Activated CD4-positive, alpha-beta T cell treated with anti-CD3 and anti-CD28 coated beads, Interleukin-10, Interleukin-2, amounts not matched to agents 100 ng/mL and 50 ng/mL, durations not matched to agents 16 hours and 8 hours (primary cell): Measurements from ENCODE around the gene KRTAP4-6.
"Not testable (repeated sequence)": the region's sequence is repeated elsewhere in the genome, so short reads cannot be mapped to it uniquely, and the experiment has no call there.

Source experiments
- DNase-seq: peaks from one replicate; pipeline ENCODE4 v3.0.0-alpha.2; 2020

Gene KRTAP4-6

DNA sequence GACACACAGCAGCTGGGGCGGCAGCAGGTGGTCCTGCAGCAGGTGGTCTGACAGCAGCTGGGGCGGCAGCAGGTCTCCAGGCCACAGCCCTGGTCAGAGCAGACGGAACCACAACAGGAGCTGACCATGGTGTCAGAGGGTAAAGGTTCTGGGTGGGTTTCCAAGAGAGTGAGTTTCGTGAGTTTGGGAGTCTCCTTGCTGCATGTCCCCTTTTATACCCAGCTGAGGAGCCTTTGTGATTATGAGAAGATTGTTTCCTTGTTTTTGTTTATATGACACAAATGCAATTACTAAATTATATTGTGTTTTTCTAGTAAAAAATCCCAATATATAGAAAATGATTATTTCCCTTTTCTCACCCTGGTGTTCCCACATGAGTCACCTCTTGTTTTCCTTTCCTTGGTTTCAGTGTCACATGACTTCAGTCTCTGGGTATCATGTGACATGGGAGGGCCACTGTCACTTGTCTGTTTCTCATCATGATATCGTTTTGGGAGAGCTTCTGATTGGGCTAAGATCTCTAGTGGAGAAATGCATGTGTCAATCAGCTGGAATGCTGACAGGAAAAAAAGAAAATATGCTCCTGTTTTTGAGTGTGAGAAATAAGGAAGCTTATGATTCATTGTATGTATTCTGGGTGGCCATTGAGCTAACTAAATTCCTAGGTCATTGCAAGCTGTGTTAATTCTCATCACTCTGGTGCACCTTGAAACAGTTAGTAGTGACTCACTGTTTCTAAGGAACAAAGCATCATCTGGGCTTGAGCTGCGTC, at the start of gene KRTAP4-6:
TSS of gene KRTAP4-6 (minus strand) at position 185 of the 772 bp plus-strand sequence. CDS start at position 128, 57 bp downstream.
- DNase-seq, result no peak

DNA sequence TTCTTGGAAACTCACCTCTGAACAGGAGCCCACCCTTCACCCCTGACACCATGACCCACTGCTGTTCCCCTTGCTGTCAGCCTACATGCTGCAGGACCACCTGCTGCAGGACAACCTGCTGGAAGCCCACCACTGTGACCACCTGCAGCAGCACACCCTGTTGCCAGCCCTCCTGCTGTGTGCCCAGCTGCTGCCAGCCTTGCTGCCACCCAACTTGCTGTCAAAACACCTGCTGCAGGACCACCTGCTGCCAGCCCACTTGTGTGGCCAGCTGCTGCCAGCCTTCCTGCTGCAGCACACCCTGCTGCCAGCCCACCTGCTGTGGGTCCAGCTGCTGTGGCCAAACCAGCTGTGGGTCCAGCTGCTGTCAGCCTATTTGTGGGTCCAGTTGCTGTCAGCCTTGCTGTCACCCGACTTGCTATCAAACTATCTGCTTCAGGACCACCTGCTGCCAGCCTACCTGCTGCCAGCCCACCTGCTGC, 49.5 kb upstream of the KRTAP4-6 start, which contains the start of gene KRTAP9-1:
TSS of gene KRTAP9-1 (plus strand) at position 51 of the 482 bp plus-strand sequence. CDS start at position 51, 0 bp downstream.
- DNase-seq, result not testable (repeated sequence)

DNA sequence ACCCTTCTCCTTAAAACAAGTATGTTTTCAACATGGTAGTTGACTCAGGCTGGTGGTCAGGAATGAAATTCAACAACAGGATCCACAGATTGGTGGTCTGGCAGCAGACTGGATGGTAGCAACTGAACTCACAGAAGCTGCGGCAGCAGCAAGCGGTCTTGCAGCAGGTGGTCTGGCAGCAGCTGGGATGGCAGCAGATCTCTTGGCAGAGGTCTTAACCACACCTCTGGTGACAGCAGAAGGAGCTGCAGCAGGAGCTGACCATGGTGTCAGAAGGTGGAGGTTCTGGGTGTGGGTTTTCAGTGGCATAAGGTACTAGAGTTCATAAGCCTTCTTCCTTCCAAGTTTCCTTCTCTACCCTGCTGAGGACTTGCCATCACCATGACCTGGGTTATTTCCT, 46.5 kb upstream of the KRTAP4-6 start:
- DNase-seq, result no peak

DNA sequence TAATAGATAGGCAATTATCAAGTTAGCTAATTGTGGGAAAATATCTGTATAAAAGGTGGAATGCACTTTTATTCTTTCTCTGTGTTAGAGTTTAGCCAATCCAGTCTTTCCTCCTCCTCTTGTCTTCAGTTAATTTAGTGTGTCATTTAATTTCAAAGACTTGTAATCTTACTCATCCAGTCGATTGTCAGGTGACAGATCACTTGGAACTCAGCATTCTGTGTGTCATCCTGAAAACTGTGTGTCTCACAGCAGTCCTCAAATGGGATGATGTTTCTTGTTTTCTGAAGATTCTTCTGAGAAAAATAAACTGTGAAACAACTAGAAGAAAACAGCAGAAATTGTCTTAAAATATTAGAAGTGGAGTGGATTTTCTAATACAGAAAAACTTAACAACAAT, 44.7 kb upstream of the KRTAP4-6 start:
- DNase-seq, result no peak

DNA sequence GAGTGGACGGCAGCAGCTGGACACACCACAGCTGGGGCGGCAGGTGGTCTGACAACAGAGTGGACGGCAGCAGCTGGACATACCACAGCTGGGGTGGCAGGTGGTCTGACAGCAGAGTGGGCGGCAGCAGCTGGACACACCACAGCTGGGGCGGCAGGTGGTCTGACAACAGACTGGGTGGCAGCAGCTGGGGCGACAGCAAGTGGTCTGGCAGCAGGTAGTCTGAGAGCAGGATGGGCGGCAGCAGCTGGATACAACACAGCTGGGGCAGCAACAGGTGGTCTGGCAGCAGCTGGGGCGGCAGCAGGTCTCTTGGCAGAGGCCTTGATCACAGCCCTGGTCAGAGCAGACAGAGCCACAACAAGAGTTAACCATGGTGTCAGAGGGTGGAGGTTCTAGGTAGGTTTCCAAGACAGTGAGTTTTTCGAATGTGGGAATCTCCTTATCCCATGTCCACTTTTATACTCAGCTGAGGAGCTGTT, 44.2 kb upstream of the KRTAP4-6 start, which contains the start of gene KRTAP4-1:
TSS of gene KRTAP4-1 (minus strand) at position 432 of the 482 bp plus-strand sequence. CDS start at position 375, 57 bp downstream.
- no peak for DNase-seq

DNA sequence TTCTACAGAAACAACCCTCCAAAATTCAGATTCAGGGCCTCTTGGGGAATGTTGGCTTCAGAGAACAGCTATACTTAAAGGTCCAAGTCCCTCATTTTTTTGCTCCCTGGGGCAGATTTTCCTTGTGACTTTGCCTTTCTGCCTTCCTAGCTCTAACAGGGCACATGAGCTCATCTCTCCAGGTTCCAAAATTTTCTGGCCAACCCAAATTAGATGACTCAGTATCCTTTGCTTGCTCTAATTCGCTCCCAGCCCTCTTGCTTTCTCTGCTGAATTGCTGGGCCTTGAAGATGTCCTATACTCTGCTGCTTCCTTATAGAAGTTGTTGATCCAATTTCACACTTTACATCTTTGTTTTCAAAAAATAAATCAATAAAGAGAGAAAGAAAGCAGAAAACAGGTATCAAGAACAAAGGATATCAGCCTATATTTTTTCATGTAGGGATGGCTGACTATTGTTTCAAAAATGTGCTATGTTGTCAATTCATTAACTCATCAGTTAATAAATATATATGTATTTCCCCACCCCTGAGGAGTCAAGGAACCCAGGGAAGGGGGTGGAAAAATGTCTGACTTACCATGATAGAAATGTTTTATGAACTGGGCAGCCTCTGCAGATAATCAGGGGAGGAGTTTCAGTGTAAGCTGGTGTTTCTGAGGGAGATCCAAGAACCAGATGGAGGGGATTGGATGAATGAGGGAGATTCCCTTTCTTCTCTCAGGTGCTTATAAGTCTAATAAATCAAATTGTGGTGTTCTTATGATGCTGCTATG, 38.7 kb upstream of the KRTAP4-6 start:
- no peak for DNase-seq

DNA sequence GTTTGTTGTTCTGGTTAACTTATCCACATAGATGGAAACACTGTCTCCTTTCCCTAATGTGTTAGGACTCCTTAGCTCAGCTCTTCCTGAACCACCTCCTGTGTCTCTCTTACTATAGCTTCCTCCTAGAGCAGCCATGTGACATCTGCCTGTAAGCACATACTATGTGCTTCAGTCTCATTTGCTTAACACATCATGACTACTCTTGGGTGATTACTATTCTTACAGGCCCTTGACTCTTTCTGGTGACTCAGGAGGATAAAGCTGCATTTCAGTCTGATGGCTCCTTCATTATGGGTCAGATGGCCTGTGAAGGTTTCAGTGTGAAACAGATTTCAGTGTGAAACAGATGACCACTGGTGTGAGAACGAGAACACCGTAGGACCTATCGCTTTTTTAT, 38.0 kb upstream of the KRTAP4-6 start:
- DNase-seq, result no peak

DNA sequence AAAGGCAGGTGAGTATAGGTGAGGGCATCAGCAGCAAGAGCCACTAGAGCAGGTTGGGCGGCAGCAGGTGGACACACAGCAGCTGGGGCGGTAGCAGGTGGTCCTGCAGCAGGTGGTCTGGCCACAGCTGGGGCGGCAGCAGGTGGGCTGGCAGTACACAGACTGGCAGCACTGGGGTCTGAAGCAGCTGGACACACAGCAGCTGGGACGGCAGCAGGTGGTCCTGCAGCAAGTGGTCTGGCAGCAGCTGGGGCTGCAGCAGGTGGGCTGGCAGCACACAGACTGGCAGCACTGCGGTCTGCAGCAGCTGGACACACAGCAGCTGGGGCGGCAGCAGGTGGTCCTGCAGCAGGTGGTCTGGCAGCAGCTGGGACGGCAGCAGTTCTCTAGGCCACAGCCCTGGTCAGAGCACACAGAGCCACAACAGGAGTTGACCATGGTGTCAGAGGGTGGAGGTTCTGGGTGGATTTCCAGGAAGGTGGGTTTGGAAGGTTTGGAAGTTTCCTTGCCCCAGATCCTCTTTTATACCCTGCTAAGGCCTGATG, 37.5 kb upstream of the KRTAP4-6 start, which contains the start of gene KRTAP4-2:
TSS of gene KRTAP4-2 (minus strand) at position 495 of the 545 bp plus-strand sequence. CDS start at position 438, 57 bp downstream.
- no peak for DNase-seq

DNA sequence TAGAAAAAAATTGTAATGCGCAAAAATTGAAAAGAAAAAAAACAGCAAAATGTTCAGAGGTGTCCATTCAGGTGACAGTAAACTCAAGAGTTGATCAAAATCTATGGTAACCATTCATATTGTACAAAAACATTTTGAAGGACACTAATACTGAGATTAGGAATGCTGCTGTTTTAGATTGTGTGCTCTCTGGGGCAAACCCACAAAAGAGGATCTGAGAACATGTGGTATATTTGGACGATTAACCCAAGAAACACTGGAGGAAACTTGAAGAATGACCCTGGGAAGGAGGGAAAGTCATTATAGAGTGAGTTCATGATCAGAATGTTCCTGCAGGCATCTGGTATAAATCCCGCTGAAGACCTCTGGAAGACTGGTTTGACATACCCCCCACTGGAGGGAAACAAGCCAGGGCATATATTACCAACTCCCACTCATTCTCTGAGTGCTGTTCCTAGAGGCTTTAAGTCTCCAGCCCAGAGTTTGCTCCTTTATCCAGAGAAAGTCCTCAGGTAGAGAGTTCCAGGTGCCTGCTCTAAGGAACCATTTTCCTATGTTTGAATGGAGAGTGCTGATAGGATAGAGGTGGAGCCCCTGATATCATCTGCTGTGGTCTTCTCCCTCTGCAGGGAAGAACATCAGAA, 36.5 kb upstream of the KRTAP4-6 start:
- no peak for DNase-seq

DNA sequence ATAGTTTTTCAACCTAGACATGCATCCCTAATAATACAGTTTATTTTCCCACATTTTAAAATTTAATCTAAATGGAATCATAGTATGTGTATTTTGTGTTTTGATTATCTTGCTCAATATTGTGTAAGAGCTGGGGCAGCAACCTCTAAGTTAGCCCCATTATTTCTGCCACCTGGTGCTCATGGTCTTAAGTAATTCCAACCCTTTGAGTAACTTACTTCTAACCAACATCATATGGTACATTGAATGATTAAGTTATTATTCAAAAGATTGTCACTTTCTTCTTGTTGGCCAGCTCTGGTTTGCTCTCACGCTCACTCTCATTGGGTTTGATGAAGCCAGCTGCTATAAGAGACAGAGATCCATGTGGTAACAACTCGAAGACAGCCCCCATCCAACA, 31.5 kb upstream of the KRTAP4-6 start:
- DNase-seq, result no peak

DNA sequence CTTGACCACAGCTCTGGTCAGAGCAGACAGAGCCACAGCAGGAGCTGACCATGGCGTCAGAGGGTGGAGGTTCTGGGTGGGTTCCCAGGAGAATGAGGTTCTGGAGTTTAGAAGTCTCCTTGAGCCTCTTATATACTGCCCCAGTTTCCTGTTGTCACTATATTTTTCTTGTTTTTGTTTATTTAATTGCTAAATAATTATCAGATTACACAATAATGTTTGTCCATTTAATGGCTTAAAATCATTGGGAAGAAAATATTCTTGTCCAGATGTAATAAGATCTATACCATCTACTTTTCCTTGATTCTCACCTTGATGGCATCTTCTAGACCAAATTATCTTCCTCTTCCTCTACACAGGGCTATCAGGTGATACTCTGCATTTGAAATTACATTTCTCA, 27.8 kb upstream of the KRTAP4-6 start, which contains the start of gene KRTAP4-3:
TSS of gene KRTAP4-3 (minus strand) at position 101 of the 400 bp plus-strand sequence. CDS start at position 52, 49 bp downstream.
- DNase-seq, result no peak

DNA sequence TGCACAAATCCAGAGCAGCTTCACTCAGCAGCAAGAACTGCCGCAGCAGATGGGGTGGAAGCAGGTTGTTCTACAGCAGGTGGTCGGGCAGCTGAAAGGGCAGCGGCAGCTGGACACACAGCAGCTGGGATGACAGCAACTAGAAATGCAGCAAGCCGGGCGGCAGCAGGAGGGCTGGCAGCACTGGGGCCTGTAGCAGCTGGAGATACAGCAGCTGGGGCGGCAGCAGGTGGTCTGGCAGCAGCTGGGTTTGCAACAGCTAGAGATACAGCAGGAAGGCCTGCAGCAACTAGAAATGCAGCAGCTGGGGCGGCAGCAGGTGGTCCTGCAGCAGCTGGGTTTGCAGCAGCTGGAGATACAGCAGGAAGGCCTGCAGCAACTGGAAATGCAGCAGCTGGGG, 27.2 kb upstream of the KRTAP4-6 start:
- DNase-seq, result no peak

DNA sequence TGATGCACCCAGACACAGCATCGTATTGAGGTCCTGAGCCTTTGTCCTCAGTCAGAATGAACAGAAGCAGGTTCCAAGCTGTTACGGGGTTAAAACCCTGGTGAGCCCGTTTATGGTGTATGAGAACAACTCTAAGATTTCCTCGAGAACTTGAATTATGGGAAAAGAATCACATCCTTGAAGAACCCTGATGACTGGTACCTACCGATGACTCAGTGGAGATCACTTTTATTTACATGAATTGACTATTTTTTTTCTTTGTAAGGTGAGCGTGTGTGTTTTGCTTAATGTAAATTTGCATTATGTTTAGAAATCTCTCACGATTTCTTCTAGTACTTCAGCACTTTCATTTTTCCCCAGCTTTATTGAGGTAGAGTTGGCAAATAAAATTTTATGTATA, 23.5 kb upstream of the KRTAP4-6 start:
- no peak for DNase-seq

DNA sequence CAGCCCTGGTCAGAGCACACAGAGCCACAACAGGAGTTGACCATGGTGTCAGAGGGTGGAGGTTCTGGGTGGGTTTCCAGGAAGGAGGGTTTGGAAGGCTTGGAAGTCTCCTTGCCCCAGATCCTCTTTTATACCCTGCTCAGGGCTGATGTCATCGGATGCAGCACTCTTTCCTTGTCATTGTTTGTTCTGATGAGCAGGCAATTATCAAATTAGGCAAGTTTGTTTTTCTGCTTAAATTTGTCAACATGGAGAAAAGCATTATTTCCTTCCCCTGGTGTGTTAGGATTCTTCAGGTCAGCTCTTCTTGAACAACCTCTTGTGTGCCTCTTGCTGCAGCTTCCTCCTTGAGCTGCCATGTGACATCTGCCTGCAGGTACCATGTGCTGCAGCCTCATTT, 20.3 kb upstream of the KRTAP4-6 start, which contains the start of gene KRTAP4-4:
TSS of gene KRTAP4-4 (minus strand) at position 101 of the 400 bp plus-strand sequence. CDS start at position 44, 57 bp downstream.
- DNase-seq, result no peak

DNA sequence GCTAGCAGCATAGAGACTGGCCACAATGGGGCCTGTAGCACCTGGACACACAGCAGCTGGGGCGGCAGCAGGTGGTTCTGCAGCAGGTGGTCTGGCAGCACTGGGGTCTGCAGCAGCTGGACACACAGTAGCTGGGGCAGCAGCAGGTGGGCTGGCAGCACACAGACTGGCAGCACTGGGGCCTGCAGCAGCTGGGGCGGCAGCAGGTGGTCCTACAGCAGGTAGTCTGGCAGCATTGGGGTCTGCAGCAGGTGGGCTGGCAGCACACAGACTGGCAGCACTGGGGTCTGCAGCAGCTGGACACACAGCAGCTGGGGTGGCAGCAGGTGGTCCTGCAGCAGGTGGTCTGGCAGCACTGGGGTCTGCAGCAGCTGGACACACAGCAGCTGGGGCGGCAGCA, 19.8 kb upstream of the KRTAP4-6 start:
- not testable (repeated sequence) for DNase-seq

DNA sequence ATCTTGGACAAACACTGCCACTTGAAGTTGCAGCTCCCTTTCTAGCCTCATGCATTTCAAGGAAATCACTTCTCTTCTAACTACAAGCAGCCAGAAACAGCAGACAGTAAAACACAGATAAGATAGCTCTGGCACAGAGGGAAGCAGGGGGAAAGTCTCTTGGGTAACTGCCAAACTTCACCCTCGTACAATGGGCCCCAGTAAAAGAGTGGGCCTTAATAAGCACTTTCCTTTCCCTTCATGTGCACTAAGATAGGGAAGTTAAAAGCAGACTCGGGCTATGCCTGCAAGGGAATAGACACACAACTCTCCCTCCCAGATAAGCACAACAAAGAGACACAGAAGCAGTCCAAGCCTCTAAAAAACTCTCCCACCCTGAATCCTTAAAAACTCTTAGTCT, 13.5 kb upstream of the KRTAP4-6 start:
- DNase-seq, result no peak

DNA sequence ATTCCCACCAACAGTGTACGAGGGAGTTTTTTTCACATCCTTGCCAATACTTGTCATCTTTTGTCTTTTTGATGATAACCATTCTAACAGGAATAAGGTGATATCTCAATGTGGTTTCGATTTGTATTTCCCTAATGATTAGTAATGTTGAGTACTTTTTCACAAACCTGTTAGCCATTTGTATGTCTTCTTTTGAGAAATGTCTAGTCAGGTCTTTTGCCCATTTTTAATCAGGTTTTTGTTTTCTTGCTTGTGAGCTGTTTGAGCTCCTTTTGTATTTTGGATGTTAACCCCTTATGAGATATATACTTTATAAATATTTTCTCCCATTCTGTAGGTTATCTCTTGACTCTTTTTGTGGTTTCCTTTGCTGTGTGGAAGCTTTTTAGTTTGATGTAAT, 11.2 kb upstream of the KRTAP4-6 start:
- no peak for DNase-seq

DNA sequence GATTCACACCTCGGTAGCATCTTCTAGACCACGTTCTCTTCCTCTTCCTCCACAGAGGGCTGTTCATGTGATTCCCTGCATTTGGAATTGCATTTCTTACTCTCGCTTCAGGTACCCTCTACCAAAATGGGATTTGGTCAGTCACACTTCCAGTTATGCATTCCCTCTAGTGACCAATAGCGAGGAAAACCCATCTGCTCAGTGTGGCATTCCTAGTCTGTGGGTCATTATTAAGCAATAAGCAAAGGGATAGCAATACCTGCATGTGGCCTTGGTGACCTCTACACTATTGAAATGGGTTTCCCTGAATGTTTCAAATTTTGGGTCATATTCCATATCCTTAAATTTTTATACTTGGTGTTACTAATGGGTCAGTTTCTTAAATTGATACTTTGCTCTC, 9.7 kb upstream of the KRTAP4-6 start:
- DNase-seq, result no peak

DNA sequence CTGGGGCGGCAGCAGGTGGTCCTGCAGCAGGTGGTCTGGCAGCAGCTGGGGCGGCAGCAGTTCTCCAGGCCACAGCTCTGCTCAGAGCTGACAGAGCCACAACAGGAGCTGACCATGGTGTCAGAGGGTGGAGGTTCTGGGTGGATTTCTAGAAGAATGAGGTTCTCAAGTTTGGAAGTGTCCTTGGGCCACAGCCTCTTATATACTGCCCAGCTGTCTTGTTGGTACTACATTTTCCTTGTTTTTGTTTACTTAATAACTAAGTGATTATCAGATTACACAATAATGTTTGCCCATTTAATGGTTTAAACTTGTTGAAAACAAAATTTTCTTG, 9.3 kb upstream of the KRTAP4-6 start, which contains the start of gene KRTAP4-5:
TSS of gene KRTAP4-5 (minus strand) at position 174 of the 334 bp plus-strand sequence. CDS start at position 116, 58 bp downstream.
- no peak for DNase-seq

DNA sequence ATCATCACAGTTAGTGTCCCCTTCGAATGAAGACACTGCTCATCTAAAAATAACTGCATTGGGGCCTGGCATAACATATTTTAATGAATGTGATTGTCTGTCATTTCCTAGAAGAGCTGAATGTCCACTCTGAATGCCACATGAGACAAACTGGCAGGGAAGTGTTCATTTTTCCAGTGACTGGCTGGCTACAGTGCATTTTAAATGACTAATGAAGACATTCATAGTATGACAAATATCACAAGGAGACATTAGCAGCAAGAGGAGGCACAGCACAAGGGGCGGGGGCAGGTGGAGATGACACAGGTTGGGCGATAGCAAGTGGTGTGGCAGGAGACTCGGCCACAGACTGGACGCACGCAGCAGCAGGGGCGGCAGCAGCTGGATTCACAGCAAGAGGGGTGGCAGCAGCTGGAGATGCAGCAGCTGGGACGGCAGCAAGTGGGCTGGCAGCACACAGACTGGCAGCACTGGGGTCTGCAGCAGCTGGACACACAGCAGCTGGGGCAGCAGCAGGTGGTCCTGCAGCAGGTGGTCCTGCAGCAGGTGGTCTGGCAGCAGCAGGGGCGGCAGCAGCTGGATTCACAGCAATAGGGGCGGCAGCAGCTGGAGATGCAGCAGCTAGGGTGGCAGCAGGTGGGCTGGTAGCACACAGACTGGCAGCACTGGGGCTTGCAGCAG, 8.8 kb upstream of the KRTAP4-6 start:
- not testable (repeated sequence) for DNase-seq

DNA sequence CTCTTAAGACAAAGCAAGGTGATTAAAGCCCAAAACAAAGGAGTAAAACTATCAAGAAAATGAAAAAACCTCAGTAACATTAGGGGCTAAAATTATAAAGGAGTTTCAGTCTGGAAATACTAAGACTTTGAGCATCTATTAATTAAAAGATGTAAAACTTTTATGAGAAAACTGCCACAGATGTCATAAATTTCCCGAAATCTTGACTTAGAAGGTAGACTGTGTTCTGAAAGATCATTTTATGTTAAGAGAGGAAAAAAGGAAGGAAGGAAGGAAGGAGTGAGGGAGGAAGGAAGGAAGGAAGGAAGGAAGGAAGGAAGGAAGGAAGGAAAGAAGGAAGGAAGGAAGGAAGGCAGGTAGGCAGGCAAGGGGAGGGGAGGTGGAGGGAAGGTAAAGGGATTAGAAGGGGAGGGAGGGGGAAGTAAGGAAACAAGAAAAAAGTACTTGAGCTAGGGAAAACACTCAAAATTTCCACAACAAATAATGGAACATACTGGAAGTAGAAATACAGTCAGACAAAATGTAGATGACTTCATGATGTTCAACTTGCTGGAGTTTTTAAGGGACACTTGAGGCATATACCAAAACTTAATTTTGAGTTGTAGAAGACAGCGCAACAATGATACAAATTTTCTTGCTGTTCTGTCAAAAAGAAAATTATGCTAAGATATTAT, 7.3 kb upstream of the KRTAP4-6 start:
- DNase-seq, result no peak
